Measurements from ENCODE around the gene CCDC86.

The CCDC86 gene

DNA sequence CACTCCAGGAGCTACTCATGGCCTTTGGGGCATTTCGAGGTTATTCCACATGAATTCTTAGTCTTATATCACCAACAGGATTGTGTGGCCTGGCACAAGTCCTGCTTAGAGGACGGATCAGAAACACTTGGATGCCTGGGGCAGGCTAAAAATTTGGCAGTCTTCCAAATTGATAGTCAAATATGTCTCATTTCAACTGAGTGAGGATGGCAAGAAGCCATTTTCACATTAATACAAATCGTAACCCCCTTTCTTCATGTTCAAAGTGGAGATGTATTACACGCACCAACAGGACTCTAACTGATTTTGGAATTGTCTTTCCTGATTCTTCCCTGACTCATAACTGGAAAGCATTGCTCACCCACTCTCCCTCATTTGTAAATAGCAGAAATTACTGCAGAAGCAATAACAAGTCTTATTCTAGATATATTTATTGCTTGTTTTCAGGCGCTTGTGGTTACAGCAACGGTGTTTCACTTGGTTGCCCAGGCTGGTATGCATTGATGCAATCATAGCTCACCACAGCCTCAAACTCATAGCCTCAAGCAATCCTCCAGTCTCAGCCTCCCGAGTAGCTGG, 10.3 kb upstream of the CCDC86 start:
- DNase-seq, result no peak

GRCh38 chr11:60834742-60835533, 7.0 kb upstream of the CCDC86 start:
- no peak for DNase-seq

GRCh38 chr11:60835534-60835846, 6.4 kb upstream of the CCDC86 start:
- no peak for DNase-seq

DNA sequence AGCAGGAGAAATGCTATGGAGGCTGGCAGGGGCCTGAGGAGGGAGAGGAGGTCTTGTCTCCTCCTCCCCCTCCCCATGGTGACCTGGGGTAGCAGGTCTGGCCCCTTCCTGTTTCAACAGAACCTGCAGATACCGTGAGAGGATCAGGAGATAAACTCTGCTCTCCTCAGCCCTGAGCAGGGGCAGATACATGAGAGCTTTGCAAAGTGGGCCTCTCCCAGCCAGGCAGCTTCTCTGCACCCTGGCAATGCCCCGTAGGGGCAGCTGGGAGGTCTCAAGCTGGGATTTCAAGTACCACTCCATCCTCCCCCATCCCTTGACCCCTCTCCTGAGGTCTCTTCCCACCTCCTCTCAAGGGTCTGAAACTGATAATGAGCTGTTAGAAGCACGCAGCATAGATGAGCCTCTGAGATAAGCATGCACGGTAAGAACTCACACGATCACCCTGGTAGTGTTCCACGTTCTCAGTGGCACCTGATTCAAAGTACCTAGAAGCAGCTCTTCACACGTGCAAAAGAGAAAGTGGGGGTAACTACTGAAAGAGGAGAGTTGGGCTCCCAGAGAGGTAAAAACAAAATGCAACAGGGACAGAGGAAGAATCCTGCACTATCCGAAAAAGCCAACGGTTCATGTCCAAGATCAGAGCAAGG, 4.9 kb upstream of the CCDC86 start:
- no peak for DNase-seq

GRCh38 chr11:60838132-60838531, 3.8 kb upstream of the CCDC86 start:
- DNase-seq, result no peak

DNA sequence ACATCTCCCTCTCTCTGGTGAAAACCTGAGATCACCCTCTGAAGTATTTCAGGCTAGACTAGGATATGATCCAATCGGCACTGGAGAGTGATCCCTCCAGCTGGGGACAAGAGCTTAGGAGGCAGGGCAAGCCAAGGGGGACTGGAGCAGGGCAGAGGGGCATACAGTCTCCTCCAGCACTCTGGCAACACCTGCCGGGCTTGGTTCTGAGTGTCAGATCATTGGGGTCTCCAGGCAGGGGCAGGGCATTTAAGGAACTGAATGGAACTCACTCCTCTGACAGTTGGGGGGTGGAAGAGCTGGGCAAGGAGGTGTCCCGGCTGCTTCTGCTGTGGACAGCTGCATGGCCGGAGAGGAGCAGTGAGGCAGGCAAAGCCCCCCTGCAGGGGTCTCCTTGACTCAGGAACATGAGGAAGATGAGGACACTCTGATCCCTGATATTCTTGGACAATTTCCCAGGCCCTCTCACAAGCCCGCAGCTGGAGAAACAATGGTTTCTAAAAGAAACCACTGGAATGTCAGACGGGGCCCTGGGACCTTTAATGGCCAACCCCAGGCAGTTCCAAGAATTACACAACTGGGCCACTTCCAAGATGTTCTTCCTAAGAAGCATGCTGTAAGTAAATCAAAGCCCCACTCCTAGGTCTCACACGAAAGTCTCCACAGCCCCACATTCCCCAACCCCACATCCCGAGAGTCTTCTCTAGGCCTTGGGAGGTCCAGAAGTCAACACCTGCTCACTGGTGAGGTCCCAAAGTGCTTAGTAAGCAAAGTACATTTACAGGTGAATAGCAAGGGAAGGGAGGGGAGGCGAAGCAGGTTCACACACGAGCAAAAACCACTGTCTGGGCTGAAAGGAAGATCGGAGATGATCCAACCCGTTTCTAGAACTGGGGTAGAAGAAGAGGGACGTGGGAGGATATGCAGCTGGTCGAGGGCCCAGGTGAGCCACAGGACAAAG, 1.2 kb upstream of the CCDC86 start:
- DNase-seq, result no peak

DNA sequence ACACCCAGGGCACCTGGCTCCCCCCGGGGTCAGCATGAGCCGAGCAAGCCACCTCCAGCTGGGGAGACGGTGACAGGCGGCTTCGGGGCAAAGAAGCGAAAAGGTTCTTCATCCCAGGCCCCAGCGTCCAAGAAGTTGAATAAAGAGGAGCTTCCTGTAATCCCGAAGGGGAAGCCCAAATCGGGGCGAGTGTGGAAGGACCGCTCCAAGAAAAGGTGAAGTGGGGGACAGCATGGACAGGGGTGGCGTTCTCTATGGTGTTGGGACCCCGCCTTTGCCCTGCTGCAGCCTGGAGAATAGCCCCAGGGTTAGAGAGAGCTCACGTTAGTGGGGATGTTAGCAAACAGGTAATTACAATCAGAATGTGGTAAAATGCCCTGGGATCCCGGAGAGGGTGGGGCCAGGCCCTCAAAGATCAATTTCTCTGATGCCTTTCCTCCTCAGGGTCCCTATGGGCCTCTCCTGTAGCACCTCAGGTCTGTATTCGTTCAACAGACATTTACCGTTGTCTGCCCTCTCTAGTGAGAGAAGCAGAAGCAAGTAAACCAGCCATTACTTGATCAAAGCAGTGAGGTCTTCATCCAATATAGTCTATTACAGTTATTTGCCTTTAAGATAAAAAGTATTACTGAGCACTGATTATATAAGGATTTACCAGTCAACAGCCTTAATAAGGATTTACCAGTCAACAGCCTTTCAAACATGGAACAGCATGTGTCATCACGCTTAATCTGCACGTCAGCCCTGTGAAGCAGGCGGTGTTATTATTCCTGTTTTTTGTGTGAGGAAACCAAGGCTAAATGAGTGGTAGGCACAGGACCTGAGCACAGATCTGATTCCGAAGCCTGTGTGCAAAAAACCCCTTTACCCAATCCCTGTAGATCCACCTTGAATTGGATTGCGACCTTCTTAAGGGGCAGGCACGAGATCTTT, 1.0 kb downstream of the CCDC86 start:
- no peak for DNase-seq

DNA sequence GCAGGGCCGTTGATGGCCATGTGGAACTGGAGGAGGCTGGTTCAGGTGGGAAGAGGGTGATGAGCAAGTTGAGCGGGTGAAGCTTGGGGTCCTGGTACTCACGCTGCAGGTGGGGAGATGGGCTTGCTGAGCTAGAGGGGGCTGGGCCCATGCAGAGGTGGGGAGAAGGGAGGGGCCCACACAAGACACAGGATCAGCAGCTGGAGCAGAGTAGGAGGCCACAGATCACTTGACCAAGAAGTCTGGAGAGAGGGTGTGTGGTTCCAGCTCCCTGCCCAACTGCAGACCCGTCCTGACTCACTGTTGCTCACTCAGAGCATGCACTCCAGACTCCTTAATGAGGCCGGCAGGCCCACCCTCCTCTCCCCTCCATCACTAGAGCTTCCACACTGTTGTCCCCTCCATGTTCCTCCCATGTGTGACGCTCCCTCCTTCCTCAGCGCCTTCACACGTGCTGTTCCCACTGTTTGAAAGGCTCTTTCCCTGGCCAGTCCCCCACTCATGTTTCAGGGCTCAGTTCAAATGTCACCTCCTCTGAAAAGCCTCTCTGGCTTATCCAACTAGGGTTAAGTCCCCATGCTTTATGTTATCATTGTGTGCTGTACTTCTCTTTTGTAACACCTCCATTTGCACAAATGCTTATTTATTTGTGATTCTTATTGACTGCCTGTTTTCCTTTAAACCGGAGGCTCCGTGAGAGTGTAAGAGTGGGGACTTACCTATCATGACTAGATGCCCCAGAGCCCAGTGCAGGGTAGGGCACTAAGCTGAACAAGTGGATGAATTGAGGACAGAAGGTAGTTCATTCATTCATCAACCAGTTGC, 2.3 kb downstream of the CCDC86 start:
- DNase-seq, result no peak

GRCh38 chr11:60844870-60845221, 2.9 kb downstream of the CCDC86 start:
- DNase-seq, result no peak

DNA sequence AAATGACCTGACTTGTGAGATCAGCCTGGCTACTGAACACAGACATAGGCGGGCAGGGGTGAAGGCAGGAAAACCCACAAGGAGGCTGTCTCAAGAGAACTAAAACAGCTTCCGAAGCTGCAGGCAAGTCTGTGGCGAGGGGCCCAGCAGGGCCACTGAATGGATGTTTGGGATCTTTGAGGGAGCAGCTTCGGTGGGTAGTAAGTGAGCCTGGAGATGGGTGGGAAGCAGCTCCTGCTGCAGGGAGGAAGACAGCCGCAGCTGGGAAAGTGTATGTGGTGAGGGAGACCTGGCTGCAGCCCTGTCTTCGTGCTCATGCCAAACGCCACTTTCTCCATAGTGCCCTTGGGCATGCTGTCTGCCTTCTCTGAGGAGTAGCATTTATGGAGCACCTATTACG, 3.4 kb downstream of the CCDC86 start:
- no peak for DNase-seq

- no peak for DNase-seq
Measured at GRCh38 chr11:60847281-60847680, 5.4 kb downstream of the CCDC86 start.

DNA sequence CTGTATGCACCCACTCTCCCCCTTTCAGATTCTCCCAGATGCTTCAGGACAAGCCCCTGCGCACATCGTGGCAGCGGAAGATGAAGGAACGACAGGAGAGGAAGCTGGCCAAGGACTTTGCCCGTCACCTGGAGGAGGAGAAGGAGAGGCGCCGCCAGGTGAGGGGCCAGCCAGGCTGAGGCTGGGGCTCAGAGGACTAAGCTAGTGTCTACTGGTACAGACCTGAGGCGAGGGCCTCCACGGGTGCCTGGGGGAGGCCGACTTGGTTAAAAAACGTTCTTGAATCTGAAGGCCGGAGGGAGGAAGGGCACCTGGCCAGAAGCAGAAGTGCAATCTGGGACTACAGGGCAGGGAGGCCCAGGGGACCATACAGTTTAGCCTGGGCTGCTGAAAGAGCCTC, 6.0 kb downstream of the CCDC86 start:
- no peak for DNase-seq

DNA sequence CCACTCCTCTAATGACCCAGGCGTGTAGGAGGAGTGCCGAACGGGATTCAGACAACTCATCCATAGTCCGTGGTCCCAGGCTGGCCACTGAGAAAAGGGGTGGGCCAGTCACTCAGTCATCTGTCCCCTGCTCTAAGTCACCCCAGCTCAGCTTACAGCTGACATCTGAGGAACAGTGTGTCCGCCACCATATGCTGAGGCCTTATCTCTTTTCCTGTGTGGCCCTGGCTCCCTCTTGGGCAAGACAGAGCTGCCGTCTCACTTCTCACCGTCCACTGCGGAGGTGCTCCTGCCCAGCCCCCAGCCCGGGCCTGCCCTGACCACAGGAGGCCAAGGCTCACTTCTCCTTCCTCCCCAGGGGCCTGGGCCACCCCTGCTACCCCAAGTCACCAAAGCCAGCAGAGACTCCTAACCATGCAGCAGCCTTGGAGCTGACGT, 6.8 kb downstream of the CCDC86 start:
- no peak for DNase-seq

DNA sequence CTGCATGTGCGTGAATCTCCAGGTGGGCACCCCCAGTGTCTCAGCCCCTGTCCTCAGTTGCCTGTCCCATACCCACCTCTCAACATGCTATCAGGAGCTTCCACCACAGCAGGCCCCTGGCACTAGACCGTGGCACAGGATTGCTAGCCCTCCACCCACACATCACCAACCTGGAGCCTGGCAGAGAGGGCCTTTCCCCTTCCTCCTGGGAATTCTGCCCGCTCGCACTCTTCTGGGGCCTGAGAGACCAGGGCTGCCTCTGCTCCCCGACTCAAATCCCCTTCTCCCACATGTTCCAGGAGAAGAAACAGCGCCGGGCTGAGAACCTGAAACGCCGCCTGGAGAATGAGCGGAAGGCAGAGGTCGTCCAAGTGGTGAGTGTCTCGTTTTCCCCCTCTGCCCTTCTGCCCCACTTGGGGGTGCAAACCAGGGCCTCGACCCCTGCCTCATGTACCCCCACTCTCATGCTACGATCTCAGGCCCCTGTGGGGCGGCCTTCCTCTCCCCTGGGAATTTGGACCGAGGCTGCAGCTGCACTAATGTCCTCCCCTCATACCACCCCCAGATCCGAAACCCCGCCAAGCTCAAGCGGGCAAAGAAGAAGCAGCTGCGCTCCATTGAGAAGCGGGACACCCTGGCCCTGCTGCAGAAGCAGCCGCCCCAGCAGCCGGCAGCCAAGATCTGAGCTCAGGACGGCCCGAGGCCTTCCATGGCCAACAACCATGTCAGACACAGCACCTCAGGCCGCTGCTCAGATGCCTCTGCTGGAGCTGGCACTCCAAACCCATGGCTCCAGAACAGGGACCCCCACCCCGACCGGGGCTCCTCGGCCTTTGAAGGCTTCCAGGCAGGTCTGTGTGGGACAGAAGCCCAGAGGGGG, 8.0 kb downstream of the CCDC86 start:
- DNase-seq, result no peak

- DNase-seq, result no peak
Measured at GRCh38 chr11:60851327-60852104, 9.6 kb downstream of the CCDC86 start.

- no peak for DNase-seq
Measured at GRCh38 chr11:60852117-60852981, 10.4 kb downstream of the CCDC86 start.

GRCh38 chr11:60852982-60853950, 11.4 kb downstream of the CCDC86 start:
- DNase-seq, result no peak
